Upper lobe of left lung (tissue), 4 donors: ENCODE measurements around the gene CPNE5.

ENCODE experiments used
- CTCF ChIP-seq, 6 experiments: fragments of 450-650 bp in 4 of 6; fragments of 200-600 bp in 2 of 6; sonication (generic) in 2 of 6; IDR thresholded peaks; one replicate each; pipeline ENCODE4 v1.5.1; 2016 to 2019; ENCODE audit warnings: antibody characterized with exemption in 6 of 6
- EP300 ChIP-seq, 4 donors: sonication (generic); formaldehyde crosslinking; IDR thresholded peaks; one replicate each; pipeline ENCODE4 v1.5.1; 2017; ENCODE audit warnings: antibody characterized with exemption in 4 of 4, control low read depth in 2 of 4
- POLR2A ChIP-seq, 4 donors: fragments of 450-650 bp; IDR thresholded peaks; one replicate each; pipeline ENCODE4 v1.5.1; 2016 to 2017; ENCODE audit warnings: antibody characterized with exemption in 4 of 4, mild to moderate bottlenecking in 2 of 4

GRCh38 chr6:36771145-36771544 lies 68.1 kb downstream of the CPNE5 start:
- TF ChIP-seq CTCF (IDR thresholded peaks at IDR 0.05) (no peak), EP300 (IDR thresholded peaks at IDR 0.05) (no peak), POLR2A (IDR thresholded peaks at IDR 0.05) (no peak)
